Suppressor macrophage treated with lipopolysaccharide for 1 hour (primary cell): Measurements from ENCODE around the gene PRKCA.

Experiments
- DNase-seq, 3 donors: peaks; one replicate each; pipeline ENCODE4 v3.0.0-alpha.2; 2020 to 2022

Gene PRKCA

GRCh38 chr17:66829386-66829864 is 527.0 kb downstream of the PRKCA start:
- peak; percentile 30 to 68 (median 37) for DNase-seq

- no peak for DNase-seq
Observed at GRCh38 chr17:66829883-66830282, 527.5 kb downstream of the PRKCA start.

GRCh38 chr17:66830451-66830850 is 528.0 kb downstream of the PRKCA start:
- DNase-seq: no peak

GRCh38 chr17:66831383-66832210 is 529.2 kb downstream of the PRKCA start:
- DNase-seq: no peak

GRCh38 chr17:66833201-66833600 is 530.8 kb downstream of the PRKCA start:
- DNase-seq: no peak

- DNase-seq: no peak
Observed at GRCh38 chr17:66834426-66834918, 532.1 kb downstream of the PRKCA start.

- no peak for DNase-seq
Observed at GRCh38 chr17:66834919-66835454, 532.6 kb downstream of the PRKCA start, which contains the start of gene CACNG5. Gene CACNG5 (plus strand): TSS chr17:66835117. CDS start chr17:66877333, 42,216 bp downstream.

GRCh38 chr17:66835476-66835875 is 533.1 kb downstream of the PRKCA start:
- no peak for DNase-seq

GRCh38 chr17:66836063-66837005 is 533.9 kb downstream of the PRKCA start:
- DNase-seq: no peak

- DNase-seq: no peak
Observed at GRCh38 chr17:66837226-66837625, 534.8 kb downstream of the PRKCA start.

GRCh38 chr17:66837885-66838665 is 535.7 kb downstream of the PRKCA start:
- DNase-seq: no peak

GRCh38 chr17:66839616-66840015 is 537.2 kb downstream of the PRKCA start:
- no peak for DNase-seq

GRCh38 chr17:66840061-66840460 is 537.6 kb downstream of the PRKCA start:
- DNase-seq: no peak

- DNase-seq: no peak
Observed at GRCh38 chr17:66841328-66841727, 538.9 kb downstream of the PRKCA start.

GRCh38 chr17:66841744-66842143 is 539.3 kb downstream of the PRKCA start:
- no peak for DNase-seq

- no peak for DNase-seq
Observed at GRCh38 chr17:66842505-66842904, 540.1 kb downstream of the PRKCA start.

- no peak for DNase-seq
Observed at GRCh38 chr17:66842959-66843358, 540.5 kb downstream of the PRKCA start.

GRCh38 chr17:66843627-66844026 is 541.2 kb downstream of the PRKCA start:
- no peak for DNase-seq

- DNase-seq: no peak
Observed at GRCh38 chr17:66847704-66848103, 545.3 kb downstream of the PRKCA start.

GRCh38 chr17:66848496-66848895 is 546.1 kb downstream of the PRKCA start:
- DNase-seq: no peak

- DNase-seq: no peak
Observed at GRCh38 chr17:66849032-66849655, 546.7 kb downstream of the PRKCA start.
